ENCODE results near the gene DTNB. TPM values are rescaled to one million over a fixed set of nuclear protein-coding genes. Genes with fewer than 3 reads are reported as not detected.

The DTNB gene
- total and polyA plus RNA-seq, 2 of the 4 experiments (the other 2 are of a cell fraction) = 3.8 to 5.3 TPM

DNA sequence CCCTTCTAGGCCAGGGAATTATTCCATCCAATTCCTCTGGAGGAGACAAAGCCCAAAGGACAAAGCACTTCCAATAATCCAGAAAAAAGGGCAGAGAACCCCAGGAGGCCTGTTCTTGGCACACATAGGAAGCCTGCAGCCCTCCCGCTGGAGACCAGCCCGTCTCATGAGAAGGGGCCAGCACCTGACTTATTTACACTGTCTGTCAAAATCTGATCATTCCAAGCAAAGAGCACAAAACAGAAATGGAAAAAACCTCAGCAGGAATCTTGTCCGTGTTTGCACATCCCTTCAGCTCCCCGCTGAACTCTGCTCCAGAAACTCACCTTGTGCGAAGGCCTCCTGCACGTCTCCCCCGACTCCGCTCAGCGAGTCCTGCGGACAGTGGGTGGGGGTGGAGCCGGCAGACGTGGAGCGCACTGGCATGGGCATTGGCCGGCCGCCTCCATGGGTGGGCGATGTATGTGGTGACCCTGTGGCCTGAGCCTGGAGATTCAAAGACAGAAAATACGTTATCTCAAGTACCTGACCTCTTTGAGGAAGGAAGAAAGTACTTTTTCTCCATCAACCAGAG, 285.4 kb downstream of the DTNB start:
- Histone ChIP-seq H2BK15ac (ENCODE audit: low read depth, low read length) (no peak overlapping the region), H3K79me1 (ENCODE audit: low read depth in 1 of 2, low read length in 2 of 2) (no peaks in the 10 kb centered on the region), H2AK9ac (replicated peaks; ENCODE audit: low read depth, low read length, poor library complexity) (no peak overlapping the region), H4K8ac (ENCODE audit: low read depth in 2 of 2, low read length in 2 of 2) (no peak overlapping the region), H3K27ac (ENCODE audit: insufficient read depth, low read length) (no peak overlapping the region), H3K36me3 (ENCODE audit: control insufficient read depth, insufficient read depth, low read length) (no peaks in the 10 kb centered on the region), H3K14ac (replicated peaks; ENCODE audit: low read depth, low read length) (no peak overlapping the region), H2BK120ac (ENCODE audit: low read depth, low read length) (no peak overlapping the region), H3K4me2 (ENCODE audit: low read depth, low read length) (no peak overlapping the region), H4K91ac (ENCODE audit: insufficient read depth, low read depth, low read length) (no peak overlapping the region), H2BK5ac (ENCODE audit: low read depth, low read length, poor library complexity, severe bottlenecking) (no peak overlapping the region), H3K4me3 (ENCODE audit: insufficient read depth, low read depth, low read length) (no peak overlapping the region), H3K27me3 (ENCODE audit: control insufficient read depth, insufficient read depth, low read length) (no peaks in the 10 kb centered on the region), H4K20me1 (ENCODE audit: insufficient read depth, low read length) (no peaks in the 10 kb centered on the region), H3K56ac (ENCODE audit: extremely low read depth, insufficient read depth, low read length) (no peak overlapping the region), H3K18ac (ENCODE audit: low read depth, low read length) (no peak overlapping the region), H3K4me1 (ENCODE audit: control insufficient read depth, insufficient read depth, low read length) (no peaks in the 10 kb centered on the region), H3K9me1 (ENCODE audit: insufficient read depth, low read length) (no peaks in the 10 kb centered on the region), H3K4ac (ENCODE audit: low read depth, low read length) (no peak overlapping the region), H2AK5ac (ENCODE audit: low read depth, low read length) (no peak overlapping the region), H2BK20ac (ENCODE audit: low read depth, low read length) (no peak overlapping the region), H2AFZ (replicated peaks; ENCODE audit: low read length, poor library complexity) (no peak overlapping the region), H4K5ac (ENCODE audit: low read depth, low read length) (no peak overlapping the region), H3K9me3 (ENCODE audit: control insufficient read depth, insufficient read depth, low read length) (no peaks in the 10 kb centered on the region), H3K23ac (ENCODE audit: low read depth, low read length) (no peak overlapping the region), H3K9ac (ENCODE audit: low read depth, low read length) (no peak overlapping the region)
- no TSS peak for BruUV-seq (replicated peaks)
- intact Hi-C loops (cut with micrococcal nuclease) (no loop called here), dilution Hi-C loops (cut with HindIII; ENCODE audit: low sequenced_read_pairs, unreplicated experiment) (no loop called here), in situ Hi-C loops (cut with MboI; ENCODE audit: low sequenced_read_pairs) (no loop called here)
- TF ChIP-seq, protein P1, sequence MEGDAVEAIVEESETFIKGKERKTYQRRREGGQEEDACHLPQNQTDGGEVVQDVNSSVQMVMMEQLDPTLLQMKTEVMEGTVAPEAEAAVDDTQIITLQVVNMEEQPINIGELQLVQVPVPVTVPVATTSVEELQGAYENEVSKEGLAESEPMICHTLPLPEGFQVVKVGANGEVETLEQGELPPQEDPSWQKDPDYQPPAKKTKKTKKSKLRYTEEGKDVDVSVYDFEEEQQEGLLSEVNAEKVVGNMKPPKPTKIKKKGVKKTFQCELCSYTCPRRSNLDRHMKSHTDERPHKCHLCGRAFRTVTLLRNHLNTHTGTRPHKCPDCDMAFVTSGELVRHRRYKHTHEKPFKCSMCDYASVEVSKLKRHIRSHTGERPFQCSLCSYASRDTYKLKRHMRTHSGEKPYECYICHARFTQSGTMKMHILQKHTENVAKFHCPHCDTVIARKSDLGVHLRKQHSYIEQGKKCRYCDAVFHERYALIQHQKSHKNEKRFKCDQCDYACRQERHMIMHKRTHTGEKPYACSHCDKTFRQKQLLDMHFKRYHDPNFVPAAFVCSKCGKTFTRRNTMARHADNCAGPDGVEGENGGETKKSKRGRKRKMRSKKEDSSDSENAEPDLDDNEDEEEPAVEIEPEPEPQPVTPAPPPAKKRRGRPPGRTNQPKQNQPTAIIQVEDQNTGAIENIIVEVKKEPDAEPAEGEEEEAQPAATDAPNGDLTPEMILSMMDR (conservative IDR thresholded peaks at IDR 0.05; ENCODE audit: low read depth, low read length) = no peak
- no peak for TF ChIP-seq RCOR1 (IDR thresholded peaks at IDR 0.05; ENCODE audit: insufficient replicate concordance, low read length)
- no peak for TF ChIP-seq RFX5 (IDR thresholded peaks at IDR 0.05; ENCODE audit: low read depth, low read length)
- TF ChIP-seq MXI1 (IDR thresholded peaks at IDR 0.05; ENCODE audit: borderline replicate concordance, low read depth, low read length) = no peak
- no peak for TF ChIP-seq POLR2A (IDR thresholded peaks at IDR 0.05; ENCODE audit: low read depth, low read length)
- TF ChIP-seq MAFK (IDR thresholded peaks at IDR 0.05; ENCODE audit: low read depth, low read length) = no peak
- TF ChIP-seq MAZ (IDR thresholded peaks at IDR 0.05; ENCODE audit: borderline replicate concordance, low read depth, low read length) = no peak
- TF ChIP-seq CEBPB (IDR thresholded peaks at IDR 0.05; ENCODE audit: low read depth, low read length) = no peak
- TF ChIP-seq, protein P2, sequence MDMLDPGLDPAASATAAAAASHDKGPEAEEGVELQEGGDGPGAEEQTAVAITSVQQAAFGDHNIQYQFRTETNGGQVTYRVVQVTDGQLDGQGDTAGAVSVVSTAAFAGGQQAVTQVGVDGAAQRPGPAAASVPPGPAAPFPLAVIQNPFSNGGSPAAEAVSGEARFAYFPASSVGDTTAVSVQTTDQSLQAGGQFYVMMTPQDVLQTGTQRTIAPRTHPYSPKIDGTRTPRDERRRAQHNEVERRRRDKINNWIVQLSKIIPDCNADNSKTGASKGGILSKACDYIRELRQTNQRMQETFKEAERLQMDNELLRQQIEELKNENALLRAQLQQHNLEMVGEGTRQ (IDR thresholded peaks at IDR 0.05; ENCODE audit: low read depth, low read length) = no peak
- no peak for TF ChIP-seq BHLHE40 (IDR thresholded peaks at IDR 0.05; ENCODE audit: low read depth, low read length)
- TF ChIP-seq, protein P3, sequence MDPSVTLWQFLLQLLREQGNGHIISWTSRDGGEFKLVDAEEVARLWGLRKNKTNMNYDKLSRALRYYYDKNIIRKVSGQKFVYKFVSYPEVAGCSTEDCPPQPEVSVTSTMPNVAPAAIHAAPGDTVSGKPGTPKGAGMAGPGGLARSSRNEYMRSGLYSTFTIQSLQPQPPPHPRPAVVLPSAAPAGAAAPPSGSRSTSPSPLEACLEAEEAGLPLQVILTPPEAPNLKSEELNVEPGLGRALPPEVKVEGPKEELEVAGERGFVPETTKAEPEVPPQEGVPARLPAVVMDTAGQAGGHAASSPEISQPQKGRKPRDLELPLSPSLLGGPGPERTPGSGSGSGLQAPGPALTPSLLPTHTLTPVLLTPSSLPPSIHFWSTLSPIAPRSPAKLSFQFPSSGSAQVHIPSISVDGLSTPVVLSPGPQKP (IDR thresholded peaks at IDR 0.05; ENCODE audit: borderline replicate concordance, low read depth, low read length) = no peak
- TF ChIP-seq NFE2L2 (IDR thresholded peaks at IDR 0.05; ENCODE audit: low read depth, low read length) = no peak
- no peak for TF ChIP-seq RAD21 (IDR thresholded peaks at IDR 0.05; ENCODE audit: low read length)
- TF ChIP-seq FOS (IDR thresholded peaks at IDR 0.05; ENCODE audit: low read depth, low read length) = no peak
- CTCF ChIA-PET = no interaction called here
- 92% methylated on average over 2 of the region's 17 CpGs; no CpG with 5 or more reads in 1 of the 2 experiments for WGBS, 2 experiments (ENCODE audit: extremely low coverage in 2 of 2, insufficient read length in 1 of 2)
- POLR2A ChIA-PET (ENCODE audit: unreplicated experiment) = interaction anchor here (0.6 kb wide), 1 partner anchor 59 kb away, joined by 9 read pairs; no protein-coding TSS in a partner anchor
- no peak for ATAC-seq (ENCODE audit: low read depth)
- DNase-seq = no peak
